K562 (cell line): Measurements from ENCODE around the gene RFX7. TPM values are rescaled to one million over a fixed set of nuclear protein-coding genes. Genes with fewer than 3 reads are reported as not detected.
A peak's percentile ranks its signal among the peaks of the same experiment; 100 is the strongest.

Experiments used
- ATAC-seq: fragments of 200-7000 bp; cut with Tn5 transposase; 3 replicates; pipeline ENCODE4 v1.9.1; 2020; ENCODE audit warnings: moderate library complexity
- BruUV-seq: library from RNA; stranded (reverse); fragments of 400-500 nt; replicated peaks from 2 replicates; lab custom pipeline; 2021; lab: Mats Ljungman, UMichigan
- CTCF ChIA-PET: fragments of 300-600 bp; formaldehyde crosslinking; extraction: SDS; loops from one replicate; lab custom pipeline; 2021; ENCODE audit warnings: low intra/inter-chr PET ratio; lab: Yijun Ruan, JAX
- POLR2A ChIA-PET: fragments of 300-600, 350-650 bp; sonication (Branson Sonifier 250); formaldehyde crosslinking; extraction: SDS; loops from one replicate; lab custom pipeline; 2021; ENCODE audit warnings: antibody characterized with exemption, inconsistent platforms; lab: Yijun Ruan, JAX
- DNase-seq, 4 experiments: peaks; one replicate each; pipeline versions ENCODE4 v3.0.0 to v3.0.0-alpha.2; 2011 to 2018; ENCODE audit warnings: low spot score in 3 of 4, mixed read lengths in 3 of 4; ENCODE audit errors: extremely low read depth in 1 of 4
- FAIRE-seq: peaks from 2 replicates; lab custom pipeline; 2011; peaks lifted over from hg19 to GRCh38; lab: Jason Lieb, UNC
- H2AFZ ChIP-seq: 2 replicates; pipeline ENCODE4 v1.6.0; 2011; ENCODE audit warnings: low read depth, low read length, control low read depth, inconsistent platforms
- H3K27ac ChIP-seq: fragments of 200-600 bp; 3 replicates; pipeline ENCODE4 v1.8.0; 2011; ENCODE audit warnings: low read depth, mild to moderate bottlenecking, control low read depth, inconsistent platforms, low read length, moderate library complexity, mixed read lengths; ENCODE audit errors: extremely low read depth
- H3K27me3 ChIP-seq, 2 experiments: fragments of 300-600 bp in 1 of 2; 2 replicates in 1 of 2; 3 replicates in 1 of 2; pipeline versions ENCODE4 v1.6.0 to v1.8.0; 2011; ENCODE audit warnings: inconsistent platforms in 2 of 2, low read length in 2 of 2, mild to moderate bottlenecking in 1 of 2, mixed read lengths in 1 of 2, moderate library complexity in 1 of 2; ENCODE audit not compliant: control insufficient read depth in 2 of 2, insufficient read depth in 2 of 2
- H3K36me3 ChIP-seq: fragments of 300-600 bp; 3 replicates; pipeline ENCODE4 v1.8.0; 2011; ENCODE audit warnings: mild to moderate bottlenecking, low read length, inconsistent platforms; ENCODE audit not compliant: control insufficient read depth, insufficient read depth
- H3K4me1 ChIP-seq, 2 experiments: fragments of 200-600 bp in 1 of 2; replicated peaks in 1 of 2; 2 replicates in 1 of 2; 3 replicates in 1 of 2; pipeline versions ENCODE4 v1.5.1 to v1.8.0; 2011; ENCODE audit warnings: inconsistent platforms in 2 of 2, low read length in 2 of 2, mild to moderate bottlenecking in 1 of 2, mixed read lengths in 1 of 2, moderate library complexity in 1 of 2; ENCODE audit not compliant: control insufficient read depth in 2 of 2, insufficient read depth in 2 of 2
- H3K4me2 ChIP-seq: 2 replicates; pipeline ENCODE4 v1.6.1; 2011; ENCODE audit warnings: low read length, control low read depth, inconsistent platforms, mixed read lengths; ENCODE audit not compliant: insufficient read depth
- H3K4me3 ChIP-seq: fragments of 200-600 bp; sonication (generic), shearing (Covaris generic); 2 replicates; pipeline ENCODE4 v1.5.1; 2016; ENCODE audit warnings: control low read depth, inconsistent platforms
- H3K79me2 ChIP-seq: fragments of 200-600 bp; 3 replicates; pipeline ENCODE4 v1.8.0; 2011; ENCODE audit warnings: low read length, inconsistent platforms; ENCODE audit not compliant: control insufficient read depth, insufficient read depth
- H3K9ac ChIP-seq, 2 experiments: 2 replicates each; pipeline versions ENCODE4 v1.6.0 to v1.6.1; 2011; ENCODE audit warnings: low read depth in 2 of 2, low read length in 2 of 2, control low read depth in 1 of 2, inconsistent platforms in 1 of 2, mild to moderate bottlenecking in 1 of 2, mixed read lengths in 1 of 2; ENCODE audit not compliant: insufficient read depth in 1 of 2
- H3K9me1 ChIP-seq: one replicate; pipeline ENCODE4 v1.6.0; 2011; ENCODE audit warnings: inconsistent platforms, mild to moderate bottlenecking, low read length, moderate library complexity; ENCODE audit not compliant: control insufficient read depth, insufficient read depth
- H3K9me3 ChIP-seq: replicated peaks from 2 replicates; pipeline ENCODE4 v1.5.1; 2011; ENCODE audit warnings: low read depth, low read length, inconsistent platforms; ENCODE audit not compliant: control insufficient read depth, insufficient read depth
- H4K20me1 ChIP-seq: replicated peaks from 2 replicates; pipeline ENCODE4 v1.6.1; 2011; ENCODE audit warnings: low read length, inconsistent platforms, mixed read lengths; ENCODE audit not compliant: control insufficient read depth, insufficient read depth
- GTF2F1 ChIP-seq: IDR thresholded peaks from 2 replicates; pipeline ENCODE4 v1.6.1; 2011; ENCODE audit warnings: low read depth, low read length, improper control_type of control experiment
- IRF2 ChIP-seq: sonication (generic); formaldehyde crosslinking; IDR thresholded peaks from 2 replicates; pipeline ENCODE4 v1.8.1; 2022; ENCODE audit warnings: mild to moderate bottlenecking, missing genetic modification reagents
- ZFP30 ChIP-seq: fragments of 250-450 bp; sonication (Bioruptor Pico); IDR thresholded peaks from 2 replicates; pipeline ENCODE4 v1.8.0; 2022; ENCODE audit warnings: moderate library complexity, mild to moderate bottlenecking, inconsistent platforms, borderline replicate concordance
- ZNF263 ChIP-seq: sonication (generic); formaldehyde crosslinking; IDR thresholded peaks from 2 replicates; pipeline ENCODE4 v1.8.0; 2022; ENCODE audit warnings: mild to moderate bottlenecking, missing genetic modification reagents, borderline replicate concordance
- ZNF592 ChIP-seq: fragments of 450-650 bp; IDR thresholded peaks from 2 replicates; pipeline ENCODE4 v1.6.1; 2017; ENCODE audit warnings: antibody characterized with exemption, mild to moderate bottlenecking
- ZNF707 ChIP-seq: fragments of 250-450 bp; sonication (Bioruptor Pico); conservative IDR thresholded peaks from 2 replicates; pipeline ENCODE4 v1.8.0; 2022; ENCODE audit warnings: inconsistent platforms, mild to moderate bottlenecking, moderate library complexity
- WGBS: fragments of 100-300 bp; shearing (Covaris generic); methylation state at CpG from one replicate; pipeline ENCODE4 v1.1.6; 2016; ENCODE audit warnings: low coverage, mixed read lengths; ENCODE audit not compliant: insufficient coverage; ENCODE audit errors: missing lambda C conversion rate; 5-methylcytosine and 5-hydroxymethylcytosine counted together
- in situ Hi-C: fragments of 300-500 bp; cut with MboI; formaldehyde crosslinking; loops from 4 replicates; pipeline ENCODE4 v1.15.0; 2018; ENCODE audit warnings: inconsistent platforms, mixed read lengths
- intact Hi-C: fragments of 100-400 bp; cut with micrococcal nuclease; formaldehyde crosslinking; loops from 2 replicates; pipeline ENCODE4 v1.14.2; 2022
- polyA plus RNA-seq, 8 experiments: library from polyadenylated mRNA; depleted of rRNA in 4 of 8; stranded (reverse) in 5 of 8; unstranded in 3 of 8; fragments of >200 nt; fragmentation: Nextera tagmentation in 2 of 8; fragmentation: Illumina TruSeq in 1 of 8; extraction: Ambion mirVana in 2 of 8; extraction: Trizol in 1 of 8; gene quantifications; 2 replicates each; pipeline versions ENCODE4 v1.2.1 to v1.2.3, GENCODE V29; 2011 to 2014; ENCODE audit warnings: inconsistent platforms in 1 of 8, missing spikeins in 1 of 8
- total RNA-seq, 7 experiments: library from RNA; depleted of rRNA in 6 of 7; stranded (reverse); fragments of >200 nt in 6 of 7; fragmentation: Illumina TruSeq in 2 of 7; extraction: Trizol in 2 of 7; gene quantifications; 2 replicates each; pipeline versions ENCODE4 v1.2.1 to v1.2.3, GENCODE V29; 2011 to 2021; ENCODE audit warnings: low replicate concordance in 1 of 7

The RFX7 gene
- total and polyA plus RNA-seq, 9 of the 15 experiments (the other 6 are each of a cell fraction or from before 2014, with no cell fraction given), result 2.4 to 17.9 (median 6.3) TPM

DNA sequence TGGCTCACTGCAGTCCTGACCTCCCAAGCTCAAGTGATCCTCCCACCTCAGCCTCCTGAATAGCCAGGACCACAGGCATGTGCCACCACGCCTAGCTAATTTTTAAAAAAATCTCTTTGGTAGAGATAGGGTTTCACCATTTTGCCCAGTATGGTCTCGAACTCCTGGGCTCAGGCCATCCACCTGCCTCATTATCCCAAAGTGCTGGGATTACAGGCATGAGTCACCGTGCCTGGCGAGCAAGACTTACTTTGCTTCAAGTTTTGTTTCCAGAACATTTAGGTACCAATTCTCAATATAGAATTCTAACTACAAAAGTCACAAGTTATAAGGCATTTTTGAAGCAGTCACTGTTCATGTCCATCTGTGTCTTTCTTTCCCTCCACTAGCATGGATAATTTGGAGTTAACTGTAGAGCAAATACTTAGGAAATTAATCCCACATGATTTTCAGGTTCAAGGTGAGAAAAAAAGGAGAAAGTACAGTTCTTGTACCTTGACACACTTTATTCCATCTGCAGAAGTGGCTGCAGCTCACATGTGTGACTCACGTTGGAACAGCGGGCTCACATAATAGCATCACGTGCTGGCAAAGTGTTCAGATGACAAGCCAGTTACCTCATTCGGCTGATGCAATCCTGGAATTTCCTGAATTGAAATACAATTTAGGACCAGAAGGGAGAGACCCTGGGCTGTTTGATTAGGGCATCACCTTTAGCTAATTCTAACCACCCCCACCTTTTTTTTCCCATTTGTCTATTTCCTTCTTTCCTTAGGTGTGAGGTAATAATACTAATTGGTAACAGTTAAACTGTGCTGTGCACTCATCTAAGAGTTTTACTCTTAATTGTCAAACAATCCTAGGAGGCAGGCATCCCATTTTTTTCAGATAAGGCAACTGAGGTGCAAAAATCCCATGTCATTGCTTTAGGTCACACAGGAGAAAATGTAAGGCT lies 203.3 kb downstream of the RFX7 start:
- ChIA-PET POLR2A (interaction anchor here (0.5 to 1.4 kb wide), 5 partner anchors 8 to 205 kb away, joined by 3 read pairs; no protein-coding TSS in a partner anchor), CTCF (no interaction called here)
- in situ Hi-C loops, result no loop called here
- intact Hi-C loops, result no loop called here
- H3K4me3 ChIP-seq, result no peak overlapping the region
- no peaks in the 10 kb centered on the region for H3K36me3 ChIP-seq
- BruUV-seq, result no TSS peak
- DNase-seq (peak in 1 of 4 experiments; percentile 47), ATAC-seq (peak; percentile 77), FAIRE-seq (no peak)
- peak overlapping the region; percentile 24; the same call in 2 of the 3 replicates for H3K27ac ChIP-seq
- H3K27me3 ChIP-seq, result no peaks in the 10 kb centered on the region
- peak overlapping the region; percentile 24 for H3K4me2 ChIP-seq
- no peaks in the 10 kb centered on the region for H3K9me1 ChIP-seq
- no peaks in the 10 kb centered on the region for H3K79me2 ChIP-seq
- H3K9ac ChIP-seq, result no peak overlapping the region
- peaks cover 0 to 16% of the 10 kb centered on the region in 2 experiments; a peak in 3 of 5 replicates for H3K4me1 ChIP-seq
- 16% methylated on average over 8 of the region's 8 CpGs for WGBS
- H3K9me3 ChIP-seq, result no peaks in the 10 kb centered on the region
- peak overlapping the region; percentile 66 for H2AFZ ChIP-seq
- no peaks in the 10 kb centered on the region for H4K20me1 ChIP-seq
- TF ChIP-seq ZNF707 (CRISPR knock-in tag) (no peak), ZNF592 (peak; percentile 65; the same call in 1 of the 2 replicates), ZNF263 (CRISPR knock-in tag) (no peak), ZFP30 (CRISPR knock-in tag) (no peak), IRF2 (CRISPR knock-in tag) (no peak), GTF2F1 (no peak)
